HAP-1 (cell line): ENCODE measurements around the gene GKN2.

Experiments used
- DNase-seq, 2 experiments: peaks; one replicate each; pipeline ENCODE4 v3.0.0-alpha.2; 2016 to 2020; ENCODE audit warnings: low spot score in 2 of 2
- H3K27me3 ChIP-seq: fragments of 250-450 bp; sonication (Bioruptor Pico); 2 replicates; pipeline ENCODE4 v1.5.1; 2020; ENCODE audit warnings: low read depth, mild to moderate bottlenecking, moderate library complexity
- H3K36me3 ChIP-seq: fragments of 250-450 bp; sonication (Bioruptor Pico); replicated peaks from 2 replicates; pipeline ENCODE4 v1.5.1; 2020; ENCODE audit warnings: mild to moderate bottlenecking
- H3K4me1 ChIP-seq: fragments of 250-450 bp; sonication (Bioruptor Pico); 2 replicates; pipeline ENCODE4 v1.5.1; 2020; ENCODE audit warnings: mild to moderate bottlenecking
- H3K4me3 ChIP-seq: fragments of 250-450 bp; sonication (Bioruptor Pico); 2 replicates; pipeline ENCODE4 v1.5.1; 2020; ENCODE audit warnings: mild to moderate bottlenecking, moderate library complexity
- H3K9me3 ChIP-seq: fragments of 250-450 bp; sonication (Bioruptor Pico); 2 replicates; pipeline ENCODE4 v1.5.1; 2020; ENCODE audit warnings: mild to moderate bottlenecking, moderate library complexity
- in situ Hi-C: fragments of 300-500 bp; cut with MboI; formaldehyde crosslinking; loops from 3 replicates; pipeline ENCODE4 v1.14.3; 2020; ENCODE audit warnings: low sequenced_read_pairs, inconsistent platforms, mixed read lengths

The GKN2 gene

GRCh38 chr2:68926796-68927195 lies 25.9 kb downstream of the GKN2 start:
- Histone ChIP-seq H3K9me3 (no peaks in the 10 kb centered on the region), H3K36me3 (no peaks in the 10 kb centered on the region), H3K27me3 (no peaks in the 10 kb centered on the region), H3K4me1 (no peaks in the 10 kb centered on the region), H3K4me3 (no peak overlapping the region)
- in situ Hi-C loops = no loop called here
- no peak for DNase-seq

- in situ Hi-C loops = no loop called here
- peak; percentile 55 to 60 for DNase-seq
- no peaks in the 10 kb centered on the region for H3K4me1 ChIP-seq
- H3K27me3 ChIP-seq = no peaks in the 10 kb centered on the region
- no peaks in the 10 kb centered on the region for H3K9me3 ChIP-seq
- no peak overlapping the region for H3K4me3 ChIP-seq
- no peaks in the 10 kb centered on the region for H3K36me3 ChIP-seq
These were observed 27.3 kb downstream of the GKN2 start for GRCh38 chr2:68925295-68925896.

- no peak for DNase-seq
- Histone ChIP-seq H3K4me1 (no peaks in the 10 kb centered on the region), H3K27me3 (no peaks in the 10 kb centered on the region), H3K36me3 (no peaks in the 10 kb centered on the region), H3K9me3 (no peaks in the 10 kb centered on the region), H3K4me3 (no peak overlapping the region)
- in situ Hi-C loops = loop anchor here (25.0 kb wide), 1 partner anchor 184 kb away; the partner anchor contains the start of gene ARHGAP25
These were observed 31.0 kb downstream of the GKN2 start for GRCh38 chr2:68921646-68922045.

GRCh38 chr2:68920481-68921170 lies 32.1 kb downstream of the GKN2 start:
- Histone ChIP-seq H3K4me3 (no peak overlapping the region), H3K36me3 (no peaks in the 10 kb centered on the region), H3K9me3 (no peaks in the 10 kb centered on the region), H3K4me1 (no peaks in the 10 kb centered on the region), H3K27me3 (no peaks in the 10 kb centered on the region)
- in situ Hi-C loops = loop anchor here (25.0 kb wide), 1 partner anchor 183 kb away; the partner anchor contains the start of gene ARHGAP25
- DNase-seq = no peak

- H3K9me3 ChIP-seq = no peaks in the 10 kb centered on the region
- H3K36me3 ChIP-seq = no peaks in the 10 kb centered on the region
- no peak for DNase-seq
- H3K4me3 ChIP-seq = no peak overlapping the region
- H3K27me3 ChIP-seq = no peaks in the 10 kb centered on the region
- in situ Hi-C loops = loop anchor here (10.0 to 25.0 kb wide), 2 partner anchors 181 to 454 kb away; partner anchors contain the start of genes APLF, ARHGAP25 and FBXO48
- no peaks in the 10 kb centered on the region for H3K4me1 ChIP-seq
These were observed 34.2 kb downstream of the GKN2 start for GRCh38 chr2:68918497-68918896.

- Histone ChIP-seq H3K4me3 (no peak overlapping the region), H3K27me3 (no peaks in the 10 kb centered on the region), H3K36me3 (no peaks in the 10 kb centered on the region), H3K4me1 (no peaks in the 10 kb centered on the region), H3K9me3 (no peaks in the 10 kb centered on the region)
- in situ Hi-C loops = loop anchor here (10.0 to 25.0 kb wide), 2 partner anchors 180 to 452 kb away; partner anchors contain the start of genes APLF, ARHGAP25 and FBXO48
- no peak for DNase-seq
These were observed 35.5 kb downstream of the GKN2 start for GRCh38 chr2:68917034-68917718.

- no peaks in the 10 kb centered on the region for H3K27me3 ChIP-seq
- H3K4me1 ChIP-seq = no peaks in the 10 kb centered on the region; the same call in 1 of the 2 replicates
- in situ Hi-C loops = loop anchor here (10.0 to 25.0 kb wide), 2 partner anchors 179 to 451 kb away; partner anchors contain the start of genes APLF, ARHGAP25 and FBXO48
- no peaks in the 10 kb centered on the region for H3K9me3 ChIP-seq
- no peak overlapping the region for H3K4me3 ChIP-seq
- H3K36me3 ChIP-seq = no peaks in the 10 kb centered on the region
- DNase-seq = no peak
These were observed 36.5 kb downstream of the GKN2 start for GRCh38 chr2:68916226-68916625.

GRCh38 chr2:68915393-68915792 lies 37.3 kb downstream of the GKN2 start:
- Histone ChIP-seq H3K36me3 (no peaks in the 10 kb centered on the region), H3K9me3 (no peaks in the 10 kb centered on the region), H3K4me3 (no peak overlapping the region), H3K4me1 (peaks cover 8% of the 10 kb centered on the region), H3K27me3 (no peaks in the 10 kb centered on the region)
- in situ Hi-C loops = loop anchor here (10.0 to 25.0 kb wide), 2 partner anchors 178 to 451 kb away; partner anchors contain the start of genes APLF, ARHGAP25 and FBXO48
- DNase-seq = no peak

- no peaks in the 10 kb centered on the region for H3K36me3 ChIP-seq
- no peak overlapping the region for H3K4me3 ChIP-seq
- H3K9me3 ChIP-seq = no peaks in the 10 kb centered on the region
- in situ Hi-C loops = loop anchor here (10.0 to 25.0 kb wide), 2 partner anchors 176 to 449 kb away; partner anchors contain the start of genes APLF, ARHGAP25 and FBXO48
- no peaks in the 10 kb centered on the region for H3K27me3 ChIP-seq
- H3K4me1 ChIP-seq = peaks cover 18% of the 10 kb centered on the region
- DNase-seq = no peak
These were observed 39.3 kb downstream of the GKN2 start for GRCh38 chr2:68913359-68913758.

GRCh38 chr2:68912732-68913131 lies 40.0 kb downstream of the GKN2 start:
- H3K27me3 ChIP-seq = no peaks in the 10 kb centered on the region
- in situ Hi-C loops = loop anchor here (10.0 to 25.0 kb wide), 2 partner anchors 175 to 448 kb away; partner anchors contain the start of genes APLF, ARHGAP25 and FBXO48
- H3K4me3 ChIP-seq = no peak overlapping the region
- DNase-seq = no peak
- peaks cover 18% of the 10 kb centered on the region for H3K4me1 ChIP-seq
- no peaks in the 10 kb centered on the region for H3K36me3 ChIP-seq
- no peaks in the 10 kb centered on the region for H3K9me3 ChIP-seq

- in situ Hi-C loops = loop anchor here (10.0 to 25.0 kb wide), 2 partner anchors 175 to 447 kb away; partner anchors contain the start of genes APLF, ARHGAP25 and FBXO48
- DNase-seq = no peak
- Histone ChIP-seq H3K4me3 (no peak overlapping the region), H3K9me3 (no peaks in the 10 kb centered on the region), H3K27me3 (no peaks in the 10 kb centered on the region), H3K4me1 (peaks cover 18% of the 10 kb centered on the region), H3K36me3 (no peaks in the 10 kb centered on the region)
These were observed 40.6 kb downstream of the GKN2 start for GRCh38 chr2:68912111-68912510.

- in situ Hi-C loops = loop anchor here (10.0 to 25.0 kb wide), 2 partner anchors 174 to 447 kb away; partner anchors contain the start of genes APLF, ARHGAP25 and FBXO48
- Histone ChIP-seq H3K9me3 (no peaks in the 10 kb centered on the region), H3K27me3 (no peaks in the 10 kb centered on the region), H3K4me3 (no peak overlapping the region), H3K36me3 (no peaks in the 10 kb centered on the region), H3K4me1 (peaks cover 18% of the 10 kb centered on the region)
- no peak for DNase-seq
These were observed 41.0 kb downstream of the GKN2 start for GRCh38 chr2:68911709-68912108.

GRCh38 chr2:68911246-68911645 lies 41.4 kb downstream of the GKN2 start:
- H3K27me3 ChIP-seq = no peaks in the 10 kb centered on the region
- H3K36me3 ChIP-seq = no peaks in the 10 kb centered on the region
- in situ Hi-C loops = loop anchor here (10.0 to 25.0 kb wide), 2 partner anchors 174 to 446 kb away; partner anchors contain the start of genes APLF, ARHGAP25 and FBXO48
- H3K4me3 ChIP-seq = no peak overlapping the region
- peak in 1 of 2 experiments; percentile 22 for DNase-seq
- H3K4me1 ChIP-seq = peaks cover 18% of the 10 kb centered on the region
- no peaks in the 10 kb centered on the region for H3K9me3 ChIP-seq
